ENCODE measurements around the gene PSPN.

GRCh38 chr19:6423499-6424194 lies 47.9 kb upstream of the PSPN start:
- TF ChIP-seq EZH2phosphoT487 (IDR thresholded peaks at IDR 0.05; ENCODE audit: low read depth) (no peak), CTCF (IDR thresholded peaks at IDR 0.05; ENCODE audit: low read depth, low read length) (no peak)

All from OCI-LY3 (cell line).